ENCODE results near the gene NAALADL1. TPM values are rescaled to one million over a fixed set of nuclear protein-coding genes. Genes with fewer than 3 reads are reported as not detected.

Gene NAALADL1
- total RNA-seq, 1 donor from 2014 or later, result 16.6 TPM

- DNase-seq (ENCODE audit: low read depth), result no peak
- no peak overlapping the region for H3K4me3 ChIP-seq (ENCODE audit: low read depth, low read length)
- H3K27me3 ChIP-seq (ENCODE audit: control insufficient read depth, insufficient read depth, low read length), result no peaks in the 10 kb centered on the region
- no peak for TF ChIP-seq CTCF (IDR thresholded peaks at IDR 0.05; ENCODE audit: insufficient read depth, low read length, severe bottlenecking)
- H3K36me3 ChIP-seq (ENCODE audit: control insufficient read depth, insufficient read depth, low read length), result no peaks in the 10 kb centered on the region
- FAIRE-seq, result peak; percentile 18
Observed at GRCh38 chr11:65045061-65045460, 13.3 kb downstream of the NAALADL1 start.

- H3K36me3 ChIP-seq (ENCODE audit: control insufficient read depth, insufficient read depth, low read length), result peaks cover 2% of the 10 kb centered on the region
- H3K4me3 ChIP-seq (ENCODE audit: low read depth, low read length), result no peak overlapping the region
- DNase-seq (ENCODE audit: low read depth), result peak; percentile 18
- FAIRE-seq, result no peak
- no peak for TF ChIP-seq CTCF (IDR thresholded peaks at IDR 0.05; ENCODE audit: insufficient read depth, low read length, severe bottlenecking)
- H3K27me3 ChIP-seq (ENCODE audit: control insufficient read depth, insufficient read depth, low read length), result no peaks in the 10 kb centered on the region
Observed at GRCh38 chr11:65043881-65044501, 14.4 kb downstream of the NAALADL1 start.

GRCh38 chr11:65042891-65043290 lies 15.5 kb downstream of the NAALADL1 start:
- FAIRE-seq, result no peak
- no peaks in the 10 kb centered on the region for H3K27me3 ChIP-seq (ENCODE audit: control insufficient read depth, insufficient read depth, low read length)
- H3K4me3 ChIP-seq (ENCODE audit: low read depth, low read length), result no peak overlapping the region
- DNase-seq (ENCODE audit: low read depth), result no peak
- H3K36me3 ChIP-seq (ENCODE audit: control insufficient read depth, insufficient read depth, low read length), result peaks cover 4% of the 10 kb centered on the region
- no peak for TF ChIP-seq CTCF (IDR thresholded peaks at IDR 0.05; ENCODE audit: insufficient read depth, low read length, severe bottlenecking)

GRCh38 chr11:65040847-65041622 lies 17.3 kb downstream of the NAALADL1 start, which contains the start of gene SAC3D1:
TSS of gene SAC3D1 (plus strand) at chr11:65041210. CDS start at chr11:65041293, 83 bp downstream.
- DNase-seq (ENCODE audit: low read depth), result peak; percentile 85
- Histone ChIP-seq H3K4me3 (ENCODE audit: low read depth, low read length) (peak within 1 kb of the TSS; percentile 71), H3K36me3 (ENCODE audit: control insufficient read depth, insufficient read depth, low read length) (peaks cover 9% of the 10 kb centered on the region), H3K27me3 (ENCODE audit: control insufficient read depth, insufficient read depth, low read length) (no peaks in the 10 kb centered on the region)
- FAIRE-seq, result no peak
- TF ChIP-seq CTCF (IDR thresholded peaks at IDR 0.05; ENCODE audit: insufficient read depth, low read length, severe bottlenecking), result no peak

- Histone ChIP-seq H3K36me3 (ENCODE audit: control insufficient read depth, insufficient read depth, low read length) (peaks cover 11% of the 10 kb centered on the region), H3K27me3 (ENCODE audit: control insufficient read depth, insufficient read depth, low read length) (no peaks in the 10 kb centered on the region), H3K4me3 (ENCODE audit: low read depth, low read length) (peak overlapping the region; percentile 71)
- no peak for FAIRE-seq
- no peak for TF ChIP-seq CTCF (IDR thresholded peaks at IDR 0.05; ENCODE audit: insufficient read depth, low read length, severe bottlenecking)
- DNase-seq (ENCODE audit: low read depth), result no peak
Observed at GRCh38 chr11:65040520-65040846, 17.9 kb downstream of the NAALADL1 start.

All from bronchial epithelial cell (primary cell).